ENCODE measurements around the gene PRKAA2.

GRCh38 chr1:56627636-56628039 is 17.5 kb upstream of the PRKAA2 start:
- no peak for TF ChIP-seq POLR2A (IDR thresholded peaks at IDR 0.05)
- no peak for TF ChIP-seq CTCF (IDR thresholded peaks at IDR 0.05)
